ENCODE data around the gene PHGDH. TPM values are rescaled to one million over a fixed set of nuclear protein-coding genes. Genes with fewer than 3 reads are reported as not detected.

Gene PHGDH
- total RNA-seq, 1 donor from 2014 or later: 280 TPM

DNA sequence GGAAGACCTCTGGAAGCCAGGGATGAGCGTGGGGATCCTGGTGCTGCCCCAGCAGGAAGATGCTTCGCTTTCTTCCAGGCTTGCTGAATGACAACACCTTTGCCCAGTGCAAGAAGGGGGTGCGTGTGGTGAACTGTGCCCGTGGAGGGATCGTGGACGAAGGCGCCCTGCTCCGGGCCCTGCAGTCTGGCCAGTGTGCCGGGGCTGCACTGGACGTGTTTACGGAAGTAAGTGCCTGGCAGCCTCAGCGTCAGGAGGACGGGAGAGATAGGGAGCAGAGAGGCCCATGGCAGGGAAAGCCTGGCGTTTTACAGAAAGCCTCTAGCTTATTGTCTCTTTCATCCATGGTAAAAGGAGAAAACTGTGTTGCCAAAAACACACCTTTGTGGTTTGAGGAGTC lies 23.5 kb downstream of the PHGDH start:
- Mint-ChIP-seq H3K36me3 (ENCODE audit: unreplicated experiment) (peaks cover 8% of the 10 kb centered on the region), H3K4me3 (ENCODE audit: unreplicated experiment) (no peak overlapping the region), H3K9me3 (ENCODE audit: unreplicated experiment) (peaks cover 5% of the 10 kb centered on the region), H3K4me1 (ENCODE audit: low read depth, unreplicated experiment) (peaks cover 4% of the 10 kb centered on the region), H3K27ac (ENCODE audit: unreplicated experiment) (no peak overlapping the region), H3K27me3 (ENCODE audit: unreplicated experiment) (peaks cover 9% of the 10 kb centered on the region)
- DNase-seq: no peak
- TF ChIP-seq, protein P1, sequence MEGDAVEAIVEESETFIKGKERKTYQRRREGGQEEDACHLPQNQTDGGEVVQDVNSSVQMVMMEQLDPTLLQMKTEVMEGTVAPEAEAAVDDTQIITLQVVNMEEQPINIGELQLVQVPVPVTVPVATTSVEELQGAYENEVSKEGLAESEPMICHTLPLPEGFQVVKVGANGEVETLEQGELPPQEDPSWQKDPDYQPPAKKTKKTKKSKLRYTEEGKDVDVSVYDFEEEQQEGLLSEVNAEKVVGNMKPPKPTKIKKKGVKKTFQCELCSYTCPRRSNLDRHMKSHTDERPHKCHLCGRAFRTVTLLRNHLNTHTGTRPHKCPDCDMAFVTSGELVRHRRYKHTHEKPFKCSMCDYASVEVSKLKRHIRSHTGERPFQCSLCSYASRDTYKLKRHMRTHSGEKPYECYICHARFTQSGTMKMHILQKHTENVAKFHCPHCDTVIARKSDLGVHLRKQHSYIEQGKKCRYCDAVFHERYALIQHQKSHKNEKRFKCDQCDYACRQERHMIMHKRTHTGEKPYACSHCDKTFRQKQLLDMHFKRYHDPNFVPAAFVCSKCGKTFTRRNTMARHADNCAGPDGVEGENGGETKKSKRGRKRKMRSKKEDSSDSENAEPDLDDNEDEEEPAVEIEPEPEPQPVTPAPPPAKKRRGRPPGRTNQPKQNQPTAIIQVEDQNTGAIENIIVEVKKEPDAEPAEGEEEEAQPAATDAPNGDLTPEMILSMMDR (IDR thresholded peaks at IDR 0.05; ENCODE audit: partially characterized antibody, unreplicated experiment): no peak

DNA sequence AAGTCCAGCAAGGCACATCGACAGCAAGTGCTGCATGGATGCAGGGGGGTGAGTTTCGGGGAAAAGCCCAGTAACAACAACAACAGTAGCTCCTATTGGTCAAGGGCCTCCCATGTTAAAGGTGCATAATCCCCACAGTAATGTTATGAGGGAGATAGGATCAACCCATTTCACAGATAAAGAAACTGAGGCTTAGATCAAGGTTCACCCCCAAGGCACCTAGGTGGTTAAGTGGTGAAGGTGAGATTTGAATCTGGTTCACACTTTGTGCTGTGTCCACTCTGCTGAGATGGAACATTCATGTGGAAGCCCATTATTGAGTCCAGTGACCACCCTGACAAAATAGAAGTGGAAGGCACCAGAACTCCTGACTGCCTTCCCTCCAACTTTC lies 24.9 kb downstream of the PHGDH start:
- DNase-seq: no peak
- TF ChIP-seq, protein P1 (IDR thresholded peaks at IDR 0.05; ENCODE audit: partially characterized antibody, unreplicated experiment): no peak
- Mint-ChIP-seq H3K4me3 (ENCODE audit: unreplicated experiment) (no peak overlapping the region), H3K27ac (ENCODE audit: unreplicated experiment) (peak overlapping the region; percentile 8), H3K27me3 (ENCODE audit: unreplicated experiment) (peaks cover 8% of the 10 kb centered on the region), H3K9me3 (ENCODE audit: unreplicated experiment) (peaks cover 5% of the 10 kb centered on the region), H3K36me3 (ENCODE audit: unreplicated experiment) (peaks cover 8% of the 10 kb centered on the region), H3K4me1 (ENCODE audit: low read depth, unreplicated experiment) (peaks cover 4% of the 10 kb centered on the region)

GRCh38 chr1:119737040-119737682 lies 25.4 kb downstream of the PHGDH start:
- DNase-seq: no peak
- Mint-ChIP-seq H3K36me3 (ENCODE audit: unreplicated experiment) (peaks cover 8% of the 10 kb centered on the region), H3K27me3 (ENCODE audit: unreplicated experiment) (peaks cover 8% of the 10 kb centered on the region), H3K4me3 (ENCODE audit: unreplicated experiment) (no peak overlapping the region), H3K4me1 (ENCODE audit: low read depth, unreplicated experiment) (peaks cover 4% of the 10 kb centered on the region), H3K27ac (ENCODE audit: unreplicated experiment) (peak overlapping the region; percentile 70), H3K9me3 (ENCODE audit: unreplicated experiment) (peaks cover 5% of the 10 kb centered on the region)
- TF ChIP-seq, protein P1 (IDR thresholded peaks at IDR 0.05; ENCODE audit: partially characterized antibody, unreplicated experiment): no peak

DNA sequence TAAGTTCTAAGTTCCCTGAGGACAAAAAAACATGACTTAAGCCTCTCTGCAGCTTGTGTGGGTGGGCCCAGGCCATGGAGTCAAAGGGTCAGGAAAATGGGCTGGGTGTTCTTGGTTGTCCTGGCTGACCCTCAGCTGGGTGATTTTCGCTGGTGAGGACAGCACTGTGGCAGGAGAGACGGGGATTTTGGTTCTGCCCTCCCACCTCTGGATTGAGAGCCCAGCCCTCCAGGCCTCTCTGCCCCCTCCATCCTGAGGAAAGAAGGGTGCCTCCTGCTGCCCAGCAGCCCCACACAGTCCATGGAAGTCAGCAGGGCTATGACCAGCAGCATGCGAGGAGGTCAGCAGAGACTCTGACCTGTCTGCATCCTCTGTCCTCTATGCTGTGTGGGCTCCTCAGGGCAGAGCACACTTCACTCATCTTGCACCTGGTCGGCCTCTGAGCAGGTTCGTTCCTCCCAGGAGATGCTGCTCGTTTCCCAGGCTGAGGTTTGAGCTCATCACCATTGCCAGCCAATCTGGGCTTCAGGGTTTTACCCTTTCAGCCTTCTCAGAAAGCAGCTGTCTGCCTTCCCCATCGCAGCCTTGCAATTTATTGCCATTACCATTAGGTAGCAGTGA lies 26.5 kb downstream of the PHGDH start:
- Mint-ChIP-seq H3K36me3 (ENCODE audit: unreplicated experiment) (peaks cover 8% of the 10 kb centered on the region), H3K4me3 (ENCODE audit: unreplicated experiment) (no peak overlapping the region), H3K4me1 (ENCODE audit: low read depth, unreplicated experiment) (peaks cover 4% of the 10 kb centered on the region), H3K27ac (ENCODE audit: unreplicated experiment) (no peak overlapping the region), H3K9me3 (ENCODE audit: unreplicated experiment) (peaks cover 5% of the 10 kb centered on the region), H3K27me3 (ENCODE audit: unreplicated experiment) (peaks cover 6% of the 10 kb centered on the region)
- no peak for DNase-seq
- TF ChIP-seq, protein P1 (IDR thresholded peaks at IDR 0.05; ENCODE audit: partially characterized antibody, unreplicated experiment): no peak

GRCh38 chr1:119739150-119739549 lies 27.4 kb downstream of the PHGDH start:
- Mint-ChIP-seq H3K27ac (ENCODE audit: unreplicated experiment) (no peak overlapping the region), H3K4me3 (ENCODE audit: unreplicated experiment) (no peak overlapping the region), H3K9me3 (ENCODE audit: unreplicated experiment) (peaks cover 5% of the 10 kb centered on the region), H3K27me3 (ENCODE audit: unreplicated experiment) (peaks cover 7% of the 10 kb centered on the region), H3K4me1 (ENCODE audit: low read depth, unreplicated experiment) (peaks cover 4% of the 10 kb centered on the region), H3K36me3 (ENCODE audit: unreplicated experiment) (peaks cover 7% of the 10 kb centered on the region)
- TF ChIP-seq, protein P1 (IDR thresholded peaks at IDR 0.05; ENCODE audit: partially characterized antibody, unreplicated experiment): no peak
- DNase-seq: no peak

All from glutamatergic neuron (in vitro differentiated cells).